ENCODE results near the gene HOTAIR. TPM values are rescaled to one million over a fixed set of nuclear protein-coding genes. Genes with fewer than 3 reads are reported as not detected.

Gene HOTAIR
- total and polyA plus RNA-seq, 2 donors (not counting 3 experiments of a cell fraction or from before 2014, with no cell fraction given) = not detected

- BruUV-seq (replicated peaks) = no TSS peak
- Histone ChIP-seq H3K27ac (ENCODE audit: insufficient read depth, low read depth, low read length) (no peak overlapping the region), H3K9me3 (replicated peaks; ENCODE audit: control insufficient read depth, insufficient read depth, low read length) (no peaks in the 10 kb centered on the region), H3K4me1 (ENCODE audit: control insufficient read depth, extremely low read depth, insufficient read depth, low read length) (no peaks in the 10 kb centered on the region), H3K4me2 (ENCODE audit: insufficient read depth, low read length) (no peak overlapping the region), H3K9me1 (replicated peaks; ENCODE audit: control insufficient read depth, extremely low read depth, insufficient read depth, low read length) (no peaks in the 10 kb centered on the region), H3K27me3 (ENCODE audit: control insufficient read depth in 2 of 2, insufficient read depth in 2 of 2, low read length in 2 of 2) (peaks cover 76 to 96% of the 10 kb centered on the region in 2 experiments), H3K4me3 (replicated peaks in 1 of 3; ENCODE audit: insufficient read depth in 1 of 3, low read depth in 1 of 3, low read length in 3 of 3) (no peak overlapping the region), H3K9ac (replicated peaks; ENCODE audit: extremely low read depth, insufficient read depth, low read length) (no peak overlapping the region), H3K36me3 (ENCODE audit: control insufficient read depth in 2 of 2, extremely low read depth in 1 of 2, insufficient read depth in 2 of 2, low read length in 2 of 2) (no peaks in the 10 kb centered on the region), H2AFZ (ENCODE audit: low read depth, low read length) (no peak overlapping the region), H3K79me2 (ENCODE audit: control insufficient read depth, insufficient read depth, low read length) (no peaks in the 10 kb centered on the region), H4K20me1 (replicated peaks; ENCODE audit: control insufficient read depth, extremely low read depth, insufficient read depth, low read length) (no peaks in the 10 kb centered on the region)
- no peak for DNase-seq (ENCODE audit: low read depth, low spot score)
- ChIA-PET POLR2A (no interaction called here), CTCF (interaction anchor here (1.3 to 17.0 kb wide), 4 partner anchors 10 to 194 kb away, joined by 3 to 616 read pairs (median 7); partner anchors contain the start of genes HOXC10 and SMUG1)
- intact Hi-C loops (cut with micrococcal nuclease) = loop anchor here (10.0 kb wide), 1 partner anchor 363 kb away; the partner anchor contains the start of gene GPR84
- FAIRE-seq = no peak
- TF ChIP-seq EZH2 (IDR thresholded peaks at IDR 0.05; ENCODE audit: borderline replicate concordance, low read depth, low read length, severe bottlenecking) = no peak
- TF ChIP-seq MYC (IDR thresholded peaks at IDR 0.05; ENCODE audit: low read depth, low read length) = no peak
- TF ChIP-seq POLR2A (IDR thresholded peaks at IDR 0.05; ENCODE audit: low read depth, low read length) = no peak
- no peak for TF ChIP-seq POLR2AphosphoS5 (IDR thresholded peaks at IDR 0.05; ENCODE audit: insufficient read depth, low read depth, low read length)
- TF ChIP-seq FOS (IDR thresholded peaks at IDR 0.05; ENCODE audit: borderline replicate concordance, insufficient read depth, low read length) = no peak
- TF ChIP-seq MAX (IDR thresholded peaks at IDR 0.05; ENCODE audit: insufficient read depth, insufficient read length) = no peak
- TF ChIP-seq JUN (IDR thresholded peaks at IDR 0.05; ENCODE audit: borderline replicate concordance, insufficient read depth, insufficient read length, low read depth) = no peak
- no peak for TF ChIP-seq GATA2 (IDR thresholded peaks at IDR 0.05; ENCODE audit: insufficient read depth, insufficient read length, low read depth, low read length)
- TF ChIP-seq CTCF (IDR thresholded peaks at IDR 0.05; ENCODE audit: extremely low read depth in 1 of 2, insufficient read depth in 1 of 2, low read depth in 1 of 2, low read length in 2 of 2) = no peak
- dilution Hi-C loops (cut with MboI; ENCODE audit: extremely low pct_ligation_motif_present, low sequenced_read_pairs) = no loop called here
Measured at GRCh38 chr12:54001283-54002187, 26.8 kb upstream of the HOTAIR start.
